NCI-H2227 treated with DMSO at 0.1 percent for 48 hours (cell line): ENCODE data around the gene HOXA1.

ENCODE experiments used
- DNase-seq: peaks from one replicate; lab custom pipeline; 2025; lab: John Stamatoyannopoulos, UW

Gene HOXA1

GRCh38 chr7:27116962-27117886, 21.4 kb upstream of the HOXA1 start:
- no peak for DNase-seq

DNA sequence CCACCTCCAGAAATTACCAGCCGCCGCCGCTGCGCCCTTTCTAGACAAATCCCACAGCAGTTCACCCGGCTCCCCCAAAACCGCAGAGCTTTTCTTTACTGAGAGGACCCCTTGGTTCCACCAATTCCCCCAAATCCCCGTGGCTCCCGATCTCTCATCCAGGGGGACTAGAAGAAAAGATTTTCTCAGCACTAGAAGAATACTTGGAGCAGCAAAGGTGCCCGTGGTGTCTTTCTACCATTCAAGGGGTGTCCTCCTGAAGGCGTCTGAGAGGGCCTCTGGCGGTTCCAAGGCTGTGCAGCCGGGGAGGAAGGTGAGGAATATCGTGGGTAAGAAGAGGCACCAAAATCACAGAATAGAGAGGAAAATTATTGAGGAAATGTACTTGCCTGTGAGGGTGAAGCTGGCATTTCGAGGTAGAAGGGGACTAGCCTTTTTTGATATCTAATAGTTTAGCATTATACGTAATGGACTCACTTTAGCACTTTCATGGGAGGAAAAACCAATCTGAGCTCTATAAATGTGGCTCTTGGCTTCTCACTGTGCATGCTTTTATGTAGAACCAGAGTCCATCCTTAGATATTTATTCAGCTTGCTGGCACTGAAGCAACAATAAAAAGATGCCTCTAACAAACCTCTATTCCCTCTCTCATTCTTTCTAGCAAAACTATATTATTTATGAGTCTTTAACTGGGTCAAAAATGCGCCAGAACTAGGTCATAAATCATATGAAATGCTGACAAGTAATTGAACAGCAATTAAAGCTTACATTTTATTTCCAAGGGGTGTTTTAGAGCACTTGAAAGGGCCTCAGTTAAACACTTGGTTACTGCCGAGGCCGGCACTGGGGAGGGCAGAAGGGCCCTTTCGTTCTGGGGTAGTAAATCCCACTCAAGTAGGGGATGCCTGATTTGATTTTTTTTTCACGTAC, 20.5 kb upstream of the HOXA1 start:
- no peak for DNase-seq

GRCh38 chr7:27115221-27116026, 19.6 kb upstream of the HOXA1 start:
- no peak for DNase-seq

DNA sequence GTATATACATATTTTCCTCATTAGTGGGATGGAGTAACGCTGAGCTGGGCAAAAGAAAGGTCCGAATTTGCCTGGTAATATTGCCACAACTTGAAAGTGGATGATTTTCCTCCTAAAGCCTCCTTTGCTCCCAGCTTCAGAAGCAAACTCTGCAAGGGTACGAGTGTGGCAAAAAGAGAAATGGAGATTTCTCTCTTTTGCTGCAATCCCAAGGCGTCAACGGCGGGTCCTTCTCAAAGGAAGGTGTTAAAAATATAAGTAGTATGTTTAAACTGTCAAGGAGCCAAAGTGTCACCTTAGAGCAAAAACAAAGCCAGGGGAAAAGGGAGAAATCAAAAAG, 19.1 kb upstream of the HOXA1 start:
- no peak for DNase-seq

DNA sequence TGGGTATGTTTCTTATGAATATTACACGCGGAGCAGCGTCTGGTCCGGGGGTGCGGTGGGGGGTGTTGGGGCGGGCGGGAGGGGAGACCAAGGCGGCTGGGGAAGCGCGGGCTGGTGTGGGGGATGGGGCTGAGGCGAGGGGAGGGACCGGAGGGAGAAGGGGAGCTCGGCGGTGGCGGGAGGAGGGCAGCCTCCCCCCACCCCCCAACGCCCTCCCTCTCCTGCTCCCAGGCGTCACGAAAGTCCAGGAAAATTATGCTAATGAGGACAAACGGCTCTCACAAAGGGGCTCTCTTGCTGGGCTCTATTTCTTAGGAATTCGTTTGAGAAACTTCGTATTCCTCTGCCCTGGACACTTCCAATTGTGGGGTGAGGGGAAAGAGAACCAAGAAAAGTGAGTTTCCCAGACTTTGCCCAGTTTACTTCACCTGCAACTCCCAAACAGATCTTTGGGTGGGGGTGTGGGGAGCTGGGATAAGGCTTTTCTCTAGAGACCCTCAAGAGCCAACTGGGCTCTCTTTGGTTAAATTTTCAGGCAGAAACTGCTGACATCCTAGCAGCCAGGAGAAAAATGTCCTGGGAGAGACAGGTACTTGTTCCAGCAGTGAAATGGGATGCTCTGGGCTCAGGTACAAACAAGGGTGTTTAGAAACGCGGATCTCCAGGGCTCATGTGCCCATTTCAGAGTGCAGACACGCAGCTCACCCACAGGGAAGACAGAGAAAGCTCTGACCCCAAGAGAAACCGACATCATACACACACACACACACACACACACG, 18.4 kb upstream of the HOXA1 start:
- no peak for DNase-seq

DNA sequence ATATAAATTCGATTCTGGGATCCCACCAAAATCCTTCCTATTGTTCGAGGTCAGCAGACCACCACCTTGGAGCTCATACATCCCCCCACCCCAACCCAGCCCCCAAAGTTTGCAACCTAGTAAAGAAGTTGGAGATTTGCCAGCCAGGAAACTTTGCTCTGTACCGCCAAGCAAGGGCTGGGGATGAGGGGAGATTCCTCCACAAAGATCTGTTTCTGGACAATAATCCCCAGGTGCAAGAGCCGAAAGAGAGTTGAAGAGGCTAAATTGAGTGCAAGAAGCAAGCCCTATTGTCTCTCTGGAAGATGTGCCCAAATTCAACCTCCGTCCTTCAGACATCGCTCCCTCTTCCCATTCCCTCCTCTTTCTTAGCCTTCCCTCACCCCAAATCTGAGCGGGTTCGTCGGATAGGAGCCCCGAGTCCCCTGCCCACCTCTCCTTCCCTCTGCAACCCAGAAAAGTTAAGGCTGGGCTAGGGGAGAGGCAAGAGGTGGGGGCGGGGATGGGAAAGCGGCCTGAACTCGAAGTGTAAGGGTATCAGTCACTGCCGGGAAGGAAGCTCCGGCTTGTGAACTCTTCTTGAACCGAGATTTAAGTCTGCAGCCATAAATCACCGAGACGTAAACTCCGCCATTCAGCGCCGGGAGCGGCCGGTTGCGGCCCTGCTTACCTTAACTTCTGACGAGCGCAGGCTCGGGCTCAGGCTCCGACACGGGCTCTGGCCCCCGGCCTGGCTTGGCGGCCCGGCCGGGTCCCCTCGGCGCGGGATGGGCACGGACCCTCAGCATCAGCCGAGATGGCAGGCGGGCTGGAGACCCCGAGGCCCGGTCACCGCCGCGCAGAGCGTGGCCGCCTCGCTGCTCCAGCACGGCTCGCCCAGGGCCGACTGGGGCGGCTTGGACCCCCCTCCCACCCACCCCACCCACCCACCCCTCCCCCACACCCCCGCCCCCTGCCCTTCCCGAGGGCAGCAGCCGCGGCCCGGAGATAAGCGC, 17.5 kb upstream of the HOXA1 start:
- no peak for DNase-seq

GRCh38 chr7:27112361-27112760, 16.6 kb upstream of the HOXA1 start:
- DNase-seq = no peak

DNA sequence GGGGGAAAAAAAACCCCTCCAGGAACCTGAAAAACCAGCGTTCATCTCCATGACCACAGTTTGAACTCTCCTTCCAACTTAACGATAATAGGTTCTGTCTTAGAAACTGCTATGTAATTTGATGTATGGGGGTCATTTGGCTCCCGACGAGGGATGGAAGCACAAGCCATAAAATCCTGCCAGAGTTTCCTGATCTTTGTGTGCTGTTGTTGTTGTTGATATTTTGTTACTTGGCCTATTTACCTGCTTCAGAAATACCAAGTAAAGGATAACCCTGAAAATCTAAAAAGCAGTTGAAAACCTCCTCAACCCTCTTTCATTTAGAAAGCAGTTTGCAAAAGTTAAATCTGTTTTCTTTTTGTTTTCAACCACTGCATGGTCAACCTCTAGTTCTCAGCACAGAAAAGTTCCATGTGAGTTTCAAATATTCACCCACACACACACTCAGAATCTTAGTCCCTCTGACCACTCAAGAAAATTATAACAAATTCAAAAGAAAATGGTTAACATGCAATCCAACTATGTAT, 16.0 kb upstream of the HOXA1 start:
- DNase-seq = no peak

- DNase-seq = no peak
Observed at GRCh38 chr7:27111042-27111750, 15.4 kb upstream of the HOXA1 start.

GRCh38 chr7:27110186-27111031, 14.6 kb upstream of the HOXA1 start:
- DNase-seq = no peak

DNA sequence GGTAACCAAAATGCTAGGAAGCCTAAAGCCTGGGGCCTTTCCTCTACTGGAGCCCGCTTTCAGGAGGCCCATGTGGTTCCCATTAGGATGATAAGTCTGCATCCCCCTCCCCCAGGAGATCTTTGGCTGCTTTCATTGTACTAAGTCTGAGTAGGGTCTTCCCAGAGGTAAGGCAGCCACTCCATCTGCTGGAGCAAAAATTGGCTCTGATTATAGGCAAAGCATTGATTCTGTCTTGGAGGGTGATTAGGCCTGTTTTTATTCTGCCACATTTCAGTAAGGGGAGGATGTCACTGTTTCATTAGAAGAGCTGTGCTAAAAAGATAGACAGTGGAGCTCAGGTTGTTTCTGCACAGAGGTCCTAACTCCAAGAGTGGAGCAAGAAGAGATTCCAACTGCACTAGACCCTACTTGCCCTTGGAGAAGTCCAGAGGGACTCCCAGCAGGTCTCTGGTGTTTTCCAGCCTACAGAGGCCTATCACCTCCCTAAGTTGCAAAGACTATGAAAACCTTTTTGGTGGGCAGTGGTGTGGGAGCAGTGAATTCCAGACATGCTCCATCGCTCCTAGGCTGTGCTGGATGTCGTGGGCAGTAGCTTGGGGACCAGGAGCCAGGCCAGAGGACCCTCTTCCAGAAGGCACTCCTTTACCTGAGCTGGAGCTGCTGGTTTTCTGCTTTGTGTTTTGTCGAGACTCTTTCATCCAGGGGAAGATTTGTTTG, 13.8 kb upstream of the HOXA1 start:
- no peak for DNase-seq

GRCh38 chr7:27108390-27109127, 12.8 kb upstream of the HOXA1 start:
- no peak for DNase-seq

GRCh38 chr7:27107391-27108381, 11.9 kb upstream of the HOXA1 start:
- DNase-seq = no peak

GRCh38 chr7:27106901-27107240, 11.1 kb upstream of the HOXA1 start:
- no peak for DNase-seq

- no peak for DNase-seq
Observed at GRCh38 chr7:27106181-27106900, 10.5 kb upstream of the HOXA1 start.
